ENCODE results near the gene IL17REL.

IL17REL gene

GRCh38 chr22:50045211-50046018 lies 32.9 kb upstream of the IL17REL start:
- DNase-seq, result no peak

GRCh38 chr22:50044485-50045118 lies 32.0 kb upstream of the IL17REL start:
- no peak for DNase-seq

- no peak for DNase-seq
Observed at GRCh38 chr22:50041361-50042065, 28.9 kb upstream of the IL17REL start.

- no peak for DNase-seq
Observed at GRCh38 chr22:50040717-50041116, 28.2 kb upstream of the IL17REL start.

GRCh38 chr22:50039669-50040443 lies 27.3 kb upstream of the IL17REL start:
- no peak for DNase-seq

GRCh38 chr22:50035976-50036724 lies 23.6 kb upstream of the IL17REL start:
- no peak for DNase-seq

- DNase-seq, result no peak
Observed at GRCh38 chr22:50035131-50035881, 22.7 kb upstream of the IL17REL start.

GRCh38 chr22:50034126-50035081 lies 21.8 kb upstream of the IL17REL start:
- DNase-seq, result no peak

GRCh38 chr22:50032941-50033601 lies 20.5 kb upstream of the IL17REL start:
- no peak for DNase-seq

- no peak for DNase-seq
Observed at GRCh38 chr22:50032109-50032871, 19.7 kb upstream of the IL17REL start.

- no peak for DNase-seq
Observed at GRCh38 chr22:50031189-50032091, 18.9 kb upstream of the IL17REL start.

- no peak for DNase-seq
Observed at GRCh38 chr22:50030297-50031188, 18.0 kb upstream of the IL17REL start.

GRCh38 chr22:50027639-50028537 lies 15.3 kb upstream of the IL17REL start:
- DNase-seq, result no peak

GRCh38 chr22:50025993-50026392 lies 13.4 kb upstream of the IL17REL start:
- DNase-seq, result no peak

GRCh38 chr22:50022171-50022819 lies 9.7 kb upstream of the IL17REL start:
- DNase-seq, result no peak

Data from SIG-M5 (cell line).